ENCODE measurements around the gene TMEM179B. TPM values are rescaled to one million over a fixed set of nuclear protein-coding genes. Genes with fewer than 3 reads are reported as not detected.

The TMEM179B gene
- total and polyA plus RNA-seq, 9 of the 15 experiments (the other 6 are each of a cell fraction or from before 2014, with no cell fraction given) = 27.7 to 105 (median 37.0) TPM

- BruUV-seq (replicated peaks) = no TSS peak
- Histone ChIP-seq H2AFZ (ENCODE audit: low read depth, low read length) (no peak overlapping the region), H3K4me3 (no peak overlapping the region), H3K9me3 (replicated peaks; ENCODE audit: control insufficient read depth, insufficient read depth, low read depth, low read length) (no peaks in the 10 kb centered on the region), H3K4me2 (ENCODE audit: insufficient read depth, low read length) (no peak overlapping the region), H3K27me3 (ENCODE audit: control insufficient read depth in 2 of 2, insufficient read depth in 2 of 2, low read length in 2 of 2) (no peaks in the 10 kb centered on the region), H3K27ac (ENCODE audit: extremely low read depth, low read depth, low read length) (no peak overlapping the region), H4K20me1 (replicated peaks; ENCODE audit: control insufficient read depth, insufficient read depth, low read length) (no peaks in the 10 kb centered on the region), H3K9ac (ENCODE audit: insufficient read depth in 1 of 2, low read depth in 2 of 2, low read length in 2 of 2) (peak overlapping the region in 1 of 2 experiments; percentile 64; a peak in 1 of 4 replicates), H3K4me1 (replicated peaks in 1 of 2; ENCODE audit: control insufficient read depth in 2 of 2, insufficient read depth in 2 of 2, low read length in 2 of 2) (peaks cover 0 to 3% of the 10 kb centered on the region in 2 experiments; a peak in 1 of 5 replicates), H3K36me3 (ENCODE audit: control insufficient read depth, insufficient read depth, low read length) (peaks cover 65% of the 10 kb centered on the region), H3K79me2 (ENCODE audit: control insufficient read depth, insufficient read depth, low read length) (peaks cover 8% of the 10 kb centered on the region; the same call in 2 of the 3 replicates), H3K9me1 (ENCODE audit: control insufficient read depth, insufficient read depth, low read length) (no peaks in the 10 kb centered on the region)
- CTCF ChIA-PET (ENCODE audit: low intra/inter-chr PET ratio) = no interaction called here
- DNase-seq (ENCODE audit: extremely low read depth in 1 of 4, low spot score in 3 of 4) = peak in 2 of 4 experiments; percentile 5 to 6
- POLR2A ChIA-PET = no interaction called here
- intact Hi-C loops (cut with micrococcal nuclease) = no loop called here
- ATAC-seq = no peak; the same call in 2 of the 3 replicates
- in situ Hi-C loops (cut with MboI) = no loop called here
- WGBS (ENCODE audit: insufficient coverage, low coverage, missing lambda C conversion rate) = 73% methylated on average over 2 of the region's 3 CpGs
- no peak for FAIRE-seq
- TF ChIP-seq SMARCE1 (IDR thresholded peaks at IDR 0.05) (no peak), ZNF3 (CRISPR knock-in tag; IDR thresholded peaks at IDR 0.05) (no peak), FIP1L1 (IDR thresholded peaks at IDR 0.05; ENCODE audit: low read depth, low read length, poor library complexity, severe bottlenecking) (no peak), BRF1 (IDR thresholded peaks at IDR 0.05; ENCODE audit: borderline replicate concordance, extremely low read depth, insufficient read length) (no peak), RCOR1 (IDR thresholded peaks at IDR 0.05; ENCODE audit: borderline replicate concordance in 1 of 2, low read depth in 2 of 2, low read length in 2 of 2) (no peak), PHTF2 (CRISPR knock-in tag; IDR thresholded peaks at IDR 0.05) (no peak), MTA1 (IDR thresholded peaks at IDR 0.05; ENCODE audit: borderline replicate concordance) (no peak), HNRNPK (IDR thresholded peaks at IDR 0.05; ENCODE audit: low read depth, low read length, poor library complexity, severe bottlenecking) (no peak), ZNF253 (CRISPR knock-in tag; conservative IDR thresholded peaks at IDR 0.05) (no peak), ZNF124 (CRISPR knock-in tag; IDR thresholded peaks at IDR 0.05) (no peak), FOS (IDR thresholded peaks at IDR 0.05; ENCODE audit: extremely low read depth, insufficient read length) (no peak), ETV6 (IDR thresholded peaks at IDR 0.05; ENCODE audit: borderline replicate concordance in 1 of 2, low read depth in 2 of 2, low read length in 1 of 2) (no peak), ETV6 (CRISPR knock-in tag; IDR thresholded peaks at IDR 0.05; ENCODE audit: borderline replicate concordance) (no peak), SNAPC5 (CRISPR knock-in tag; IDR thresholded peaks at IDR 0.05) (no peak), POLR2A (conservative IDR thresholded peaks at IDR 0.05) (no peak), TFE3 (CRISPR knock-in tag; IDR thresholded peaks at IDR 0.05) (no peak)
- TF ChIP-seq, protein P1, sequence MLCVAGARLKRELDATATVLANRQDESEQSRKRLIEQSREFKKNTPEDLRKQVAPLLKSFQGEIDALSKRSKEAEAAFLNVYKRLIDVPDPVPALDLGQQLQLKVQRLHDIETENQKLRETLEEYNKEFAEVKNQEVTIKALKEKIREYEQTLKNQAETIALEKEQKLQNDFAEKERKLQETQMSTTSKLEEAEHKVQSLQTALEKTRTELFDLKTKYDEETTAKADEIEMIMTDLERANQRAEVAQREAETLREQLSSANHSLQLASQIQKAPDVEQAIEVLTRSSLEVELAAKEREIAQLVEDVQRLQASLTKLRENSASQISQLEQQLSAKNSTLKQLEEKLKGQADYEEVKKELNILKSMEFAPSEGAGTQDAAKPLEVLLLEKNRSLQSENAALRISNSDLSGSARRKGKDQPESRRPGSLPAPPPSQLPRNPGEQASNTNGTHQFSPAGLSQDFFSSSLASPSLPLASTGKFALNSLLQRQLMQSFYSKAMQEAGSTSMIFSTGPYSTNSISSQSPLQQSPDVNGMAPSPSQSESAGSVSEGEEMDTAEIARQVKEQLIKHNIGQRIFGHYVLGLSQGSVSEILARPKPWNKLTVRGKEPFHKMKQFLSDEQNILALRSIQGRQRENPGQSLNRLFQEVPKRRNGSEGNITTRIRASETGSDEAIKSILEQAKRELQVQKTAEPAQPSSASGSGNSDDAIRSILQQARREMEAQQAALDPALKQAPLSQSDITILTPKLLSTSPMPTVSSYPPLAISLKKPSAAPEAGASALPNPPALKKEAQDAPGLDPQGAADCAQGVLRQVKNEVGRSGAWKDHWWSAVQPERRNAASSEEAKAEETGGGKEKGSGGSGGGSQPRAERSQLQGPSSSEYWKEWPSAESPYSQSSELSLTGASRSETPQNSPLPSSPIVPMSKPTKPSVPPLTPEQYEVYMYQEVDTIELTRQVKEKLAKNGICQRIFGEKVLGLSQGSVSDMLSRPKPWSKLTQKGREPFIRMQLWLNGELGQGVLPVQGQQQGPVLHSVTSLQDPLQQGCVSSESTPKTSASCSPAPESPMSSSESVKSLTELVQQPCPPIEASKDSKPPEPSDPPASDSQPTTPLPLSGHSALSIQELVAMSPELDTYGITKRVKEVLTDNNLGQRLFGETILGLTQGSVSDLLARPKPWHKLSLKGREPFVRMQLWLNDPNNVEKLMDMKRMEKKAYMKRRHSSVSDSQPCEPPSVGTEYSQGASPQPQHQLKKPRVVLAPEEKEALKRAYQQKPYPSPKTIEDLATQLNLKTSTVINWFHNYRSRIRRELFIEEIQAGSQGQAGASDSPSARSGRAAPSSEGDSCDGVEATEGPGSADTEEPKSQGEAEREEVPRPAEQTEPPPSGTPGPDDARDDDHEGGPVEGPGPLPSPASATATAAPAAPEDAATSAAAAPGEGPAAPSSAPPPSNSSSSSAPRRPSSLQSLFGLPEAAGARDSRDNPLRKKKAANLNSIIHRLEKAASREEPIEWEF (CRISPR knock-in tag; IDR thresholded peaks at IDR 0.05) = no peak
These were observed 8.8 kb upstream of the TMEM179B start for GRCh38 chr11:62778441-62778840.
